IMR-90 (cell line): Measurements from ENCODE around the gene PLCD1.

ENCODE experiments used
- BHLHE40 ChIP-seq: fragments of 150-350 bp; IDR thresholded peaks from 2 replicates; pipeline ENCODE4 v1.6.1; 2016; ENCODE audit warnings: mild to moderate bottlenecking, low read depth, low read length
- CEBPB ChIP-seq: IDR thresholded peaks from 2 replicates; pipeline ENCODE4 v1.6.1; 2012; ENCODE audit warnings: low read depth, low read length, improper control_type of control experiment
- CHD1 ChIP-seq: IDR thresholded peaks from 2 replicates; pipeline ENCODE4 v1.6.1; 2012; ENCODE audit warnings: low read depth, low read length, improper control_type of control experiment
- CTCF ChIP-seq: conservative IDR thresholded peaks from 2 replicates; pipeline ENCODE4 v1.5.1; 2012; ENCODE audit warnings: mild to moderate bottlenecking, low read depth, low read length, improper control_type of control experiment
- MAFK ChIP-seq: IDR thresholded peaks from 2 replicates; pipeline ENCODE4 v1.6.1; 2012; ENCODE audit warnings: low read depth, low read length, improper control_type of control experiment
- MAZ ChIP-seq: IDR thresholded peaks from 2 replicates; pipeline ENCODE4 v1.6.1; 2012; ENCODE audit warnings: low read depth, mild to moderate bottlenecking, low read length, improper control_type of control experiment, moderate library complexity, borderline replicate concordance
- MXI1 ChIP-seq: IDR thresholded peaks from 2 replicates; pipeline ENCODE4 v1.6.1; 2012; ENCODE audit warnings: low read depth, mild to moderate bottlenecking, low read length, moderate library complexity, borderline replicate concordance
- POLR2A ChIP-seq: IDR thresholded peaks from 2 replicates; pipeline ENCODE4 v1.6.1; 2012; ENCODE audit warnings: mild to moderate bottlenecking, low read depth, low read length
- RAD21 ChIP-seq: IDR thresholded peaks from 2 replicates; pipeline ENCODE4 v1.6.1; 2012; ENCODE audit warnings: low read length, improper control_type of control experiment
- RCOR1 ChIP-seq: IDR thresholded peaks from 2 replicates; pipeline ENCODE4 v1.6.1; 2012; ENCODE audit warnings: mild to moderate bottlenecking, low read length, improper control_type of control experiment; ENCODE audit not compliant: insufficient replicate concordance
- RFX5 ChIP-seq: IDR thresholded peaks from 2 replicates; pipeline ENCODE4 v1.8.0; 2012; ENCODE audit warnings: low read depth, mild to moderate bottlenecking, low read length, moderate library complexity
- SMC3 ChIP-seq: fragments of 150-350 bp; IDR thresholded peaks from 2 replicates; pipeline ENCODE4 v1.6.1; 2016; ENCODE audit warnings: low read depth, mild to moderate bottlenecking, antibody characterized with exemption, low read length, moderate library complexity
- TF ChIP-seq, protein P1 (sequence below): fragments of 150-350 bp; IDR thresholded peaks from 2 replicates; pipeline ENCODE4 v1.6.1; 2016; ENCODE audit warnings: low read depth, mild to moderate bottlenecking, low read length, moderate library complexity, borderline replicate concordance

- TF ChIP-seq CTCF (no peak), POLR2A (no peak), CEBPB (no peak), MAFK (no peak), SMC3 (no peak), RAD21 (no peak), CHD1 (no peak), RCOR1 (no peak), RFX5 (no peak), MXI1 (no peak), MAZ (no peak), BHLHE40 (no peak)
- TF ChIP-seq, protein P1, sequence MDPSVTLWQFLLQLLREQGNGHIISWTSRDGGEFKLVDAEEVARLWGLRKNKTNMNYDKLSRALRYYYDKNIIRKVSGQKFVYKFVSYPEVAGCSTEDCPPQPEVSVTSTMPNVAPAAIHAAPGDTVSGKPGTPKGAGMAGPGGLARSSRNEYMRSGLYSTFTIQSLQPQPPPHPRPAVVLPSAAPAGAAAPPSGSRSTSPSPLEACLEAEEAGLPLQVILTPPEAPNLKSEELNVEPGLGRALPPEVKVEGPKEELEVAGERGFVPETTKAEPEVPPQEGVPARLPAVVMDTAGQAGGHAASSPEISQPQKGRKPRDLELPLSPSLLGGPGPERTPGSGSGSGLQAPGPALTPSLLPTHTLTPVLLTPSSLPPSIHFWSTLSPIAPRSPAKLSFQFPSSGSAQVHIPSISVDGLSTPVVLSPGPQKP: no peak
Observed at GRCh38 chr3:38011111-38011510, 18.3 kb downstream of the PLCD1 start.
